PFSK-1 (cell line): ENCODE data around the gene PLEKHA6.

ENCODE experiments used
- FOXP2 ChIP-seq: optimal IDR thresholded peaks from 2 replicates; pipeline ENCODE3; 2011; ENCODE audit warnings: borderline replicate concordance, control low read depth, inconsistent platforms; ENCODE audit not compliant: insufficient read depth; ENCODE audit errors: extremely low read length, extremely low read depth
- POLR2AphosphoS5 ChIP-seq: IDR thresholded peaks from 2 replicates; pipeline ENCODE4 v1.6.1; 2012; ENCODE audit warnings: low read depth, mild to moderate bottlenecking, control low read depth, low read length, moderate library complexity
- TAF1 ChIP-seq: IDR thresholded peaks from 2 replicates; pipeline ENCODE4 v1.6.1; 2012; ENCODE audit warnings: low read length, control low read depth, borderline replicate concordance; ENCODE audit not compliant: insufficient read depth
- TF ChIP-seq, protein P1 (sequence below), 2 experiments: IDR thresholded peaks; 2 replicates each; pipeline versions ENCODE4 v1.6.1 to v1.8.0; 2011 to 2012; ENCODE audit warnings: low read depth in 2 of 2, low read length in 2 of 2, control low read depth in 1 of 2, inconsistent platforms in 1 of 2, mild to moderate bottlenecking in 1 of 2, moderate library complexity in 1 of 2; ENCODE audit not compliant: insufficient read depth in 1 of 2

DNA sequence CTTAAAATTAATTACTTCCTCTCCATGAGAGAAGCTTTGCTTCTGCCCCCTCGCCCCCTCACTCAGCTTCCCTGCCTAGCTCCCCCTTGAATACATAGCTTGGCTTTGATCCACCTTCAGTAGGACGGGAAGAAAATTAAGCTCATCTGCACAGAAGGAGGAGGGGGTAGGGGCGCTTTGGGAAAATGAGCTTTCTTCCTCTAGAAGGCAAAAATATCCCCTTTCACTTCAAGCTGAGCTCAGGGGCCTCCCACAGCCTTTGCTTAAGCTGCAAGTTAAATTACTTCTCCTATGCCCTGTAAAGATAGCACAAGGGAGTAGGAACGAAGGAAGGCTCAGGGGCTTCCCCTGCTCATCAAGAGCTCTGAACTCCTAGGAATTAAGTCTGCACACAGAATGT, 80.8 kb downstream of the PLEKHA6 start:
- TF ChIP-seq POLR2AphosphoS5 (no peak), TAF1 (no peak), FOXP2 (no peak)
- TF ChIP-seq, protein P1, sequence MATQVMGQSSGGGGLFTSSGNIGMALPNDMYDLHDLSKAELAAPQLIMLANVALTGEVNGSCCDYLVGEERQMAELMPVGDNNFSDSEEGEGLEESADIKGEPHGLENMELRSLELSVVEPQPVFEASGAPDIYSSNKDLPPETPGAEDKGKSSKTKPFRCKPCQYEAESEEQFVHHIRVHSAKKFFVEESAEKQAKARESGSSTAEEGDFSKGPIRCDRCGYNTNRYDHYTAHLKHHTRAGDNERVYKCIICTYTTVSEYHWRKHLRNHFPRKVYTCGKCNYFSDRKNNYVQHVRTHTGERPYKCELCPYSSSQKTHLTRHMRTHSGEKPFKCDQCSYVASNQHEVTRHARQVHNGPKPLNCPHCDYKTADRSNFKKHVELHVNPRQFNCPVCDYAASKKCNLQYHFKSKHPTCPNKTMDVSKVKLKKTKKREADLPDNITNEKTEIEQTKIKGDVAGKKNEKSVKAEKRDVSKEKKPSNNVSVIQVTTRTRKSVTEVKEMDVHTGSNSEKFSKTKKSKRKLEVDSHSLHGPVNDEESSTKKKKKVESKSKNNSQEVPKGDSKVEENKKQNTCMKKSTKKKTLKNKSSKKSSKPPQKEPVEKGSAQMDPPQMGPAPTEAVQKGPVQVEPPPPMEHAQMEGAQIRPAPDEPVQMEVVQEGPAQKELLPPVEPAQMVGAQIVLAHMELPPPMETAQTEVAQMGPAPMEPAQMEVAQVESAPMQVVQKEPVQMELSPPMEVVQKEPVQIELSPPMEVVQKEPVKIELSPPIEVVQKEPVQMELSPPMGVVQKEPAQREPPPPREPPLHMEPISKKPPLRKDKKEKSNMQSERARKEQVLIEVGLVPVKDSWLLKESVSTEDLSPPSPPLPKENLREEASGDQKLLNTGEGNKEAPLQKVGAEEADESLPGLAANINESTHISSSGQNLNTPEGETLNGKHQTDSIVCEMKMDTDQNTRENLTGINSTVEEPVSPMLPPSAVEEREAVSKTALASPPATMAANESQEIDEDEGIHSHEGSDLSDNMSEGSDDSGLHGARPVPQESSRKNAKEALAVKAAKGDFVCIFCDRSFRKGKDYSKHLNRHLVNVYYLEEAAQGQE (IDR thresholded peaks at IDR 0.05; ENCODE audit: insufficient read depth in 1 of 2, low read depth in 2 of 2, low read length in 2 of 2): no peak
